ENCODE results near the gene DNAJB4.
A peak's percentile ranks its signal among the peaks of the same experiment; 100 is the strongest.

DNAJB4 gene

DNA sequence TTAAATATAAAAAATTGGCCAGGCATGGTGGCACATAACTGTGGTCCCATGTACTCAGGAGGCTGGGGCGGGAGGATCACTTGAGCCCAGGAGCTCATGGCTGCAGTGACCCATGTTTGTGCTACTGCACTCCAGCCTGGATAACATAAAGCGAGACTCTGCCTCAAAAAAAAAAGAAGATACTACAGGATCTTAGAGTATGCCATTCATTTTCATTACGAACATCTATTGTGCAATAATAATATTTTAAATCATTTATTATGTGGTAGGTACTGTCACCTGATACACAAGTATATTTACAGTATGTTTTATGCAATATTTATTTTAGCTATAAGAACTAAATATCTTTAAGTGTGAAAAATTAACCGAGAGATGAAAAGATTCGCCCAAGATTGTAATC lies 31.7 kb downstream of the DNAJB4 start:
- DNase-seq (ENCODE audit: low read depth in 2 of 3, low spot score in 2 of 3), result no peak

DNA sequence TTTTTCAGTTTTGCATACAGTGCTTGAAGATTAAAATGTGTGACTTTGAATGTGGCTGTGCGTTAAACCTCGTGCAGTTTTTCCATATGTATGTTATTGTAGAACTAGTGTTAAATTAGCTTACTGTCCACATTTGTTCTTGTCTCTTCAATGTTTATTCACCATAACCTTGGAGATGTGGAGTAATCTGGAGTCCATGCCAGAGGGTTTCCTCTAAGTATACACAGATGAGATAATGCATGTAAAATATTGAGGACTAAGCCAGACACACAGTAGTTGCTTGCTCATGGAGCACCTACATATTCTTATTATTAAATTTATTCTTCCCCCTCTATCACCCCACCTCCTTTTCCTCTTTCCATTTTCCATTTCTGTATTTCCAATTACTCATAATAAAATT lies 33.3 kb downstream of the DNAJB4 start:
- no peak for DNase-seq (ENCODE audit: low read depth in 2 of 3, low spot score in 2 of 3)

GRCh38 chr1:78038491-78038939 lies 33.8 kb downstream of the DNAJB4 start:
- DNase-seq (ENCODE audit: low read depth in 2 of 3, low spot score in 2 of 3), result no peak

- DNase-seq (ENCODE audit: low read depth in 2 of 3, low spot score in 2 of 3), result no peak
These were observed 35.8 kb downstream of the DNAJB4 start for GRCh38 chr1:78040484-78041089.

DNA sequence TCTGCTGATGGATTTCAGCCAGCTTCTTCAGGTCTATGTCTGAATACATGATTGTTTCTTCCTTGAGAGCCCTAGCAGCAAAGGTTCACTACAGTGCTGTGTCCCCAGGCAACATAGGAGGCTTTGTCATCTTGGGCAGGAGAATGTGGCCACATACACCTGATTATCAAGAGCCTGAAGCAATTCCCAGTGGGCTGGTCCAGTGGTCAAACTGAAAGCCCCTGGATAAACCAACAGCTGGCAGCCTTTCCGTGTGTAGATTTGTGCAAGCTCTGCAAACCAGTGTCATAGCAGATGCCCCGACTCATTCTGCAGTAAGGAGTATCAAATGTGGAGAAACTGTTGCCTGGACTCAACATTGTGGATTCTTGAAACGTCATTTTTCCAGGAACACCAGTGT lies 38.7 kb downstream of the DNAJB4 start:
- DNase-seq (ENCODE audit: low read depth in 2 of 3, low spot score in 2 of 3), result no peak

GRCh38 chr1:78044796-78045562 lies 40.2 kb downstream of the DNAJB4 start:
- no peak for DNase-seq (ENCODE audit: low read depth in 2 of 3, low spot score in 2 of 3)

GRCh38 chr1:78045563-78045925 lies 40.8 kb downstream of the DNAJB4 start:
- no peak for DNase-seq (ENCODE audit: low read depth in 2 of 3, low spot score in 2 of 3)

- DNase-seq (ENCODE audit: low read depth in 2 of 3, low spot score in 2 of 3), result peak in 2 of 3 experiments; percentile 4
These were observed 41.4 kb downstream of the DNAJB4 start, which contains the start of gene GIPC2 for GRCh38 chr1:78045926-78046778. Gene GIPC2, plus strand, starts transcription at chr1:78045966. Its CDS starts 129 bp downstream, at chr1:78046095.

DNA sequence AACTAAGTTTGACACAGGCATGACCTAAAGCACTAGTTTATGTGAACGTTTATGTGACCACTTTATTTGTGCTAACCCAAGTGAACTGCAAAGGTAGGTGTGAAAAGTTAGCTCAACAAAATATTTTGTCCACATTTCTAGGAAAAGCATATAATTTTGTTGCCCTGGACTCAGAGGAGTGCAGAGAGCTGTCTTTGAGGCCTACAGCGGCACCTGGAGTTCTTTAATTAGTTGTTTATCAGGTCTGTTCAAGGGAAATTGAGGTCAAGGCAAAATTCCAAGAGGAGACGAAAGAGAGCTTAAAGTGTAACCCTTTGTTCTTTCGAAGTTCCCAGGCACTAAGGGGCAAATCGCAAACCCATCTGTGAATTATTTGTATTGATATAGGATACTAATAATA lies 42.4 kb downstream of the DNAJB4 start:
- DNase-seq (ENCODE audit: low read depth in 2 of 3, low spot score in 2 of 3), result no peak

- DNase-seq (ENCODE audit: low read depth in 2 of 3, low spot score in 2 of 3), result no peak
These were observed 42.9 kb downstream of the DNAJB4 start for GRCh38 chr1:78047631-78048030.

DNA sequence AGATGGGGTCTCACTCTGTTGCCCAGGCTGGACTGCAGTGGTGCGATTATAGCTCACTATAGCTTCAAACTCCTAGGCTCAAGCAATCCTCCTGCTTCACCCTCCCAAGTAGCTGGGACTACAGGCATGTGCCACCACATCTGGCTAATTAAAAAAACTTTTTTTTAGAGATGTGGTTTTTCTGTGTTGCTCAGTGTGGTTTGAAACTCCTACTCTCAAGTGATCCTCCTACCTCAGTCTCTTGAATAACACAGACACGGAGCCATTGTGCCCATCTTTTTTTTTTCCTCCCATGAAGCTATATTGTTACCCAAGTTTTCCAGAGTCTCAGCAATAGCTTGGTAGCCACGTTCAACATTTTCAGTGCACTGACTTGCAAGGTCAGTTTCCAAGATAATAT lies 43.7 kb downstream of the DNAJB4 start:
- no peak for DNase-seq (ENCODE audit: low read depth in 2 of 3, low spot score in 2 of 3)

DNA sequence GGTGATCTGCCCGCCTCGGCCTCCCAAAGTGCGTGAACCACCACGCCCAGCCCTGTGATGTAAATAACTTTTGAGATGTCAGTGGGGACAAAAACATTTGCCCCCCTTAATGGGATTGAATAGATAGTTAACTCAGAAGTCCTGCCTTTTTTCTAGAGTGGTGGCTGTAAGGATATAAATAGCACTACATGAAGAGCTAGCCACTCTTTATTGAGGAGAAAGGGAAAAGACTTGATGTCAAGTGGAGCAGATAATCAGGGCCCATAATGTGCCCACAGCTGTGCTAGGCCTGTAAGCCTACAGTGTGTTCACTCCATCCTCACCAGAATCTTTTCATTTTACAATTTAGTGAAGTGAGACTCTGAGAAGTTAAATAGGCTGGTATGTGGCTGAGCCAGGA lies 44.7 kb downstream of the DNAJB4 start:
- no peak for DNase-seq (ENCODE audit: low read depth in 2 of 3, low spot score in 2 of 3)

DNA sequence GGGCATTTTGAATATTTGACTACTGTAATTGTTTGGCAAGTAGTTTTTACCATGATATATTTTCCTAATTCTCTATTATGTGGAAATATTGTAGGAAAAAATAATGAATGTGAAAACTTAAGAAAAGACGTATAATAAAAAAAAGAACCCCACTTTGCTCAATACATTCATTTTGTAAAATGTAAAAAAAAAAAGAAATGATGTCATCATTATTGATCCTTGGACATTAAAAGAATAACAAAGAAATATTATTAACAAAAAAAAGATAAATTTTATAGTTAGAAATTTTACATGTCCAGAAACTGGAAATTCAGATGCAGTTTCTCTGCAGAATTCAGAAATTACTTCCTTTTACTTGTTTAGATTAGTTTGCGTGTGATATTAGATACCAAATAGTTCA lies 46.3 kb downstream of the DNAJB4 start:
- no peak for DNase-seq (ENCODE audit: low read depth in 2 of 3, low spot score in 2 of 3)

DNA sequence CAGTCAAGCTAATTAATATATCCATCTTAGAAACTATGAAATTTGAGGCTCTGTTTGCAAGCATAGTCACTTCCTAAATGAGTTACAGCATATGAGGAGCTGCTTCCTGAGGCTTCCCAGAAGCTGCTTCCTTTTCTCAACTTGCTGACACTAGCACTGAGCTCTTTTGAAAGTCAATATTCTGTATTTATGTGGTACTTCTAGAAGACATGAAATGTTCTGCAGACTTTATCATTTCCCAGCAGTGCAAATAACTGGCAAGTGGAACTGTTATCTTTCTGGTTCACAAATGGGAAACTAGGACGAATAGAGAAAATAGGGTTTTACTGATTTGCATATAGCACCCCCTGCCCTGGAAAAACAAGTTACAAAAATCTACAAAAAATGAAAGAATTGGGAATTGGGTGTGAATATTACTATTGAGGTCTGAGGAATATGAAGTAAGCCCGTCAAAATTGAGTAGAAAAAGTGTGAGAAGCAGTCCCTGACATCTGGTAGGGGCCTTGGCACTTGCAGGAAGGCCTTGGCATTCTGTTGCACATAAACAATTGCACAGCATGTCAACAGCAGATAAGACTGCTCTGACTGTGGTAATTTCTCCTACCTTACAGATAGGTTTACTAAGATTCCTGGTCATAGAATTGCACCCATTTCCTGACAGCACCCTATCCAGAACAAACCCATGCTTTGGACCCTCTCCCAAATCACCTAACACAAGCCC lies 48.1 kb downstream of the DNAJB4 start:
- no peak for DNase-seq (ENCODE audit: low read depth in 2 of 3, low spot score in 2 of 3)

DNA sequence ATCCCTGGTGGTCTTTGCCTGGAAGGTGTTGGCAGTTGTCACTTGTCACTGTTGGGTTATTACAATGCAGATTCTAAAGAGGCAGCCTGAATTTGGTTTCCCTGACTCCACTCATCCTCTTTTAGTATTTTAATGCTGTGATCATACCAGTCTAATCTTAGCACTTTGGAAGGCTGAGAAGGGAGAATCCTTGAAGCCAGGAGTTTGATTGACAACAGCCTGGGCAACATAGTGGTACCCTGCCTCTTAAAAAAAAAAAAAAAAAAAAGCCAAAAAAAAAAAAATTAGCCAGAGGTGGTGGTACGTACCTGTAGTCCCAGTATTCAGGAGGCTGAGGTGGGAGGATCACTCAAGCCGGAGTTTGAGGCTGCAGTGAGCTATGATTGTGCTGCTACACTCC lies 48.8 kb downstream of the DNAJB4 start:
- no peak for DNase-seq (ENCODE audit: low read depth in 2 of 3, low spot score in 2 of 3)

DNA sequence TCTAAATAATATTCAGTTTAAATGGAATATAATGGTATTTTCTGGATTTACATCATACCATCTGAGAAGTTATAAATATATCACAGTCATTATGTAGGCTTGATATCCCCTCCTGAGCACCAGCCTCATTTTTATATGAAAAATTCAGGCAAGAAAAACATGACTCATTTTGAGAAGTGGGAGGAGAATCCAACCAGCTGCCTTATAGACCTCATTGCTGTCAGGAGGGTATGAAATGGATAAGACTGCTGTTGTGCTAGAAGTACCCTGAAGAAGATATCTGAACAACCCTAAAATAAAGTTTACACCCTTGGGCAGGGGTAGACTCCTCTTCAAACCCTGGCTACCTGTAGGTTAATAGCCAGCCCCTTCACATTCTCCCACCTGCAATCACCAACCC lies 49.8 kb downstream of the DNAJB4 start:
- no peak for DNase-seq (ENCODE audit: low read depth in 2 of 3, low spot score in 2 of 3)

DNA sequence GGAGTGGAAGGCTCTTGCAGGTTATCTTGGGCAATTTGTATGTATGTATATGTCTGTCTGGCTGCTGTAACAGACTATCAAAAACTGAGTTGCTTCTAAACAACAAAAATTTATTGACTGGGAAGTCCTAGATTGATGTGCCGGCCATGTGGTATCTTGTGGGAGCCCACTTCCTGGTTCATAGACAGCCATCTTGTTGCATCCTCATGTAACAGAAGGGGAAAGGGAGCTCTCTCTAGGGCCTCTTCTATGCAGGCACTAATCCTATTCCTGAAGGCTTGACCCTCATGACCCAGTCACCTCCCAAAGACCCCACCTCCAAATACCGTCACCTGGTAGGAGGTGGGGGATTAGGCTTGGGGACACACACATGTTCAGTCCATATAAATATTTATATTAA lies 50.2 kb downstream of the DNAJB4 start:
- DNase-seq (ENCODE audit: low read depth in 2 of 3, low spot score in 2 of 3), result no peak

DNA sequence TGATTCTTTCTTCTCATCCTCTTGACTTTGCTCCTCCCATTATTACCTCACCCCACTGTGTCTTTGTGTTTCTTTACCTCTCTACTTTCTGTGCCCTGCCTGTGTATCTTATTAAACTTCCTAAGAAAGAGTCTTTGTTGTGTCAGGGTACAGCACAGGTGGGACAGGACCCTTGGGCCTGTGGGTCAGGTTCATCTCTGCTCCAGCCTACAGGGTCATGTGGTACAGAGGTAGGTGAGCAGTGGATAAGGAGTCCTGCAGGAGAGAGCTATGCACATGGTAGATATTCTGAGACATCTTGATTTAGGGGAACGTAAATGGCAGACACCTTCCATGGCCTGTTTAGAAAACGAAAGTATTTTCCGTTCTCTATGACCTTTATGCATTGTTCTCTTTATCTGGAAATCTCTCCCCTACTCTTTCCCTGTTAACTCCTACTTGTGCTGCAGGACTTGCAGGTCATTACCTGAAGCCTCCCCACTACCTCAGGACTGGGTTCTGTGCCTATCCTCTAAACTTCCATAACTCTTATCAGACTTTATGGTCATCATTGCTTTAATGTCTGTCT lies 50.9 kb downstream of the DNAJB4 start:
- no peak for DNase-seq (ENCODE audit: low read depth in 2 of 3, low spot score in 2 of 3)

- no peak for DNase-seq (ENCODE audit: low read depth in 2 of 3, low spot score in 2 of 3)
These were observed 53.9 kb downstream of the DNAJB4 start for GRCh38 chr1:78058670-78059069.

- DNase-seq (ENCODE audit: low read depth in 2 of 3, low spot score in 2 of 3), result no peak
These were observed 56.3 kb downstream of the DNAJB4 start for GRCh38 chr1:78060857-78061563.

Measured in activated CD8-positive, alpha-beta memory T cell treated with anti-CD3 and anti-CD28 coated beads for 48 hours (primary cell).